DND-41 (cell line): ENCODE measurements around the gene TTLL11.

Experiments used
- EZH2 ChIP-seq: IDR thresholded peaks from 3 replicates; pipeline ENCODE4 v1.6.1; 2012; ENCODE audit warnings: borderline replicate concordance, low read depth, mild to moderate bottlenecking, moderate library complexity, low read length, inconsistent platforms; ENCODE audit not compliant: severe bottlenecking
- TF ChIP-seq, protein P1 (sequence below): IDR thresholded peaks from 2 replicates; pipeline ENCODE4 v1.5.1; 2012; ENCODE audit warnings: borderline replicate concordance, low read length, moderate library complexity, mild to moderate bottlenecking; ENCODE audit not compliant: poor library complexity, severe bottlenecking; ENCODE audit errors: extremely low read depth

DNA sequence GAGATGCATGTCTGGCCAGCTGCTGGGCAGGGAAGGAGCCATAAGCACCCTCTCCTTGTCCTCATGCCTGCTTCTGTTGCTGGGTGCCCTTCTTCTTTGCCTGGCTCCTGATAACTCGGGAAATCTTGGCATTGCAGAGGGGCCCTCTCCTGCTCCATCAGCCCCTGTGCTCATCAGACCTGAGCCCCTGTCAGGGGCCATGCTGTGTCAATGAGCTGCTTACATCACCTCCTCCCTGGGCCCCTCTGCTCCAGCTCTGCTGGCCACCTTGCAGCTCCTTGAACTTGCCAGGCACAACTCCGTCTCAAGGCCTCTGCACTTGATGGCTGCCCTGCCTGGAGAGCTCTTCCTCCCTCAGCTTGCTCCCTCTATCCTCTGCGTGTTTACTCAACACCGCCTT lies 194.3 kb downstream of the TTLL11 start:
- TF ChIP-seq, protein P1, sequence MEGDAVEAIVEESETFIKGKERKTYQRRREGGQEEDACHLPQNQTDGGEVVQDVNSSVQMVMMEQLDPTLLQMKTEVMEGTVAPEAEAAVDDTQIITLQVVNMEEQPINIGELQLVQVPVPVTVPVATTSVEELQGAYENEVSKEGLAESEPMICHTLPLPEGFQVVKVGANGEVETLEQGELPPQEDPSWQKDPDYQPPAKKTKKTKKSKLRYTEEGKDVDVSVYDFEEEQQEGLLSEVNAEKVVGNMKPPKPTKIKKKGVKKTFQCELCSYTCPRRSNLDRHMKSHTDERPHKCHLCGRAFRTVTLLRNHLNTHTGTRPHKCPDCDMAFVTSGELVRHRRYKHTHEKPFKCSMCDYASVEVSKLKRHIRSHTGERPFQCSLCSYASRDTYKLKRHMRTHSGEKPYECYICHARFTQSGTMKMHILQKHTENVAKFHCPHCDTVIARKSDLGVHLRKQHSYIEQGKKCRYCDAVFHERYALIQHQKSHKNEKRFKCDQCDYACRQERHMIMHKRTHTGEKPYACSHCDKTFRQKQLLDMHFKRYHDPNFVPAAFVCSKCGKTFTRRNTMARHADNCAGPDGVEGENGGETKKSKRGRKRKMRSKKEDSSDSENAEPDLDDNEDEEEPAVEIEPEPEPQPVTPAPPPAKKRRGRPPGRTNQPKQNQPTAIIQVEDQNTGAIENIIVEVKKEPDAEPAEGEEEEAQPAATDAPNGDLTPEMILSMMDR, result no peak
- no peak for TF ChIP-seq EZH2
